ENCODE data around the gene STX18.

Gene STX18

GRCh38 chr4:4539481-4539880 lies 2.4 kb downstream of the STX18 start:
- DNase-seq (ENCODE audit: low read depth), result no peak
- no peak for TF ChIP-seq CTCF (conservative IDR thresholded peaks at IDR 0.05; ENCODE audit: control insufficient read depth, insufficient read depth, low read depth, low read length)
- H3K4me3 ChIP-seq (ENCODE audit: control insufficient read depth, low read depth, low read length), result no peak overlapping the region

- no peak for TF ChIP-seq CTCF (conservative IDR thresholded peaks at IDR 0.05; ENCODE audit: control insufficient read depth, insufficient read depth, low read depth, low read length)
- no peak overlapping the region for H3K4me3 ChIP-seq (ENCODE audit: control insufficient read depth, low read depth, low read length)
- no peak for DNase-seq (ENCODE audit: low read depth)
Observed at GRCh38 chr4:4535590-4535989, 6.3 kb downstream of the STX18 start.

- DNase-seq (ENCODE audit: low read depth), result no peak
- TF ChIP-seq CTCF (conservative IDR thresholded peaks at IDR 0.05; ENCODE audit: control insufficient read depth, insufficient read depth, low read depth, low read length), result no peak
- H3K4me3 ChIP-seq (ENCODE audit: control insufficient read depth, low read depth, low read length), result no peak overlapping the region
Observed at GRCh38 chr4:4534515-4535145, 7.2 kb downstream of the STX18 start.

- H3K4me3 ChIP-seq (ENCODE audit: control insufficient read depth, low read depth, low read length), result no peak overlapping the region
Observed at GRCh38 chr4:4533461-4534169, 8.2 kb downstream of the STX18 start.

GRCh38 chr4:4532371-4533154 lies 9.3 kb downstream of the STX18 start:
- TF ChIP-seq CTCF (conservative IDR thresholded peaks at IDR 0.05; ENCODE audit: control insufficient read depth, insufficient read depth, low read depth, low read length), result no peak
- no peak for DNase-seq (ENCODE audit: low read depth)
- no peak overlapping the region for H3K4me3 ChIP-seq (ENCODE audit: control insufficient read depth, low read depth, low read length)

More at GRCh38 chr4:4533461-4534169, 8.2 kb downstream of the STX18 start:
- TF ChIP-seq CTCF (conservative IDR thresholded peaks at IDR 0.05; ENCODE audit: control insufficient read depth, insufficient read depth, low read depth, low read length), result no peak
- no peak for DNase-seq (ENCODE audit: low read depth)

GRCh38 chr4:4529392-4529791 lies 12.5 kb downstream of the STX18 start:
- no peak for TF ChIP-seq CTCF (conservative IDR thresholded peaks at IDR 0.05; ENCODE audit: control insufficient read depth, insufficient read depth, low read depth, low read length)
- no peak overlapping the region for H3K4me3 ChIP-seq (ENCODE audit: control insufficient read depth, low read depth, low read length)
- no peak for DNase-seq (ENCODE audit: low read depth)
